ENCODE results near the gene DYSF.

Gene DYSF

DNA sequence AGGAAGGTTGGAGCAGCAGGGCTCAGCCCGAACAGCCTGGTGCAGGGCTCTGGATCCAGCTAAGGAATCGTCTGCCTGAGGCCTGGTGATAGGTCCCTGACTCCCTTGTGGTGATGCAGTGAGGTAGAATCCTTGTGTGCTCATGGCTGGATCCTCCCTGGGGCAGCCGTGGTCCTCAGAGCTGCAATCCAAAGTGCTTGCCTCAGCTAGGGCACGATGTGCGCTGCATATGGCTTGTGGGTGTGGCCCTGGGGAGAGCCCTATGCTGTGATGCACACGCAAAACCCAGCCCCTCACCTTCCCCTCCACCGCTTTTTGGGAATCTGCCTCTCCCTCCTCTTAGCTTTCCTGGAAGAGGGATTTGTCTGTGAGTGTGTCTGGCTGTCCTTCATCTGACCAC lies 142.2 kb downstream of the DYSF start:
- in situ Hi-C loops (cut with HindIII; ENCODE audit: low sequenced_read_pairs), result no loop called here

DNA sequence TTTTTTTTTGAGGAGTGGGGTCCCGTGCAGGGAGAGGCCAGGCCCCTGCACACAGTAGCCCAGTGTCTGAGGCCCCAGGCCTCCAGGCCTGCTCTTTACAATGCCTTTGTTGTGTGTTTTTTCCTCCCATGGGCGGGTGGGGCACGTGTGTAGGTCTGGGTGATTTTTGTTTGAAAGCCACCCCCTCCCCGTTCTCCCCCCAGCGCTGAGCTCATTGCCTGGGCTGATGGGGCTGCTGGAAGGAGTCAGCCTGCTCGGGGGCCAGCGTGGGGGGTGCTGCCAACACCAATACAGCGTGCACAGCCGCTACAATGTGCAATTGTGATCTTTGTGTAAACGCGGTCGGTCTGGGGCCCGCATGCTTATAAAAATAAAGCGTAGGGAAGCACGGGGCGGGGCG lies 142.7 kb downstream of the DYSF start:
- in situ Hi-C loops (cut with HindIII; ENCODE audit: low sequenced_read_pairs), result no loop called here

- in situ Hi-C loops (cut with HindIII; ENCODE audit: low sequenced_read_pairs), result no loop called here
Measured at GRCh38 chr2:71597756-71598155, 144.4 kb downstream of the DYSF start.

- in situ Hi-C loops (cut with HindIII; ENCODE audit: low sequenced_read_pairs), result no loop called here
Measured at GRCh38 chr2:71598526-71598925, 145.2 kb downstream of the DYSF start.

- in situ Hi-C loops (cut with HindIII; ENCODE audit: low sequenced_read_pairs), result no loop called here
Measured at GRCh38 chr2:71599038-71599437, 145.7 kb downstream of the DYSF start.

GRCh38 chr2:71599646-71600236 lies 146.4 kb downstream of the DYSF start:
- in situ Hi-C loops (cut with HindIII; ENCODE audit: low sequenced_read_pairs), result no loop called here

DNA sequence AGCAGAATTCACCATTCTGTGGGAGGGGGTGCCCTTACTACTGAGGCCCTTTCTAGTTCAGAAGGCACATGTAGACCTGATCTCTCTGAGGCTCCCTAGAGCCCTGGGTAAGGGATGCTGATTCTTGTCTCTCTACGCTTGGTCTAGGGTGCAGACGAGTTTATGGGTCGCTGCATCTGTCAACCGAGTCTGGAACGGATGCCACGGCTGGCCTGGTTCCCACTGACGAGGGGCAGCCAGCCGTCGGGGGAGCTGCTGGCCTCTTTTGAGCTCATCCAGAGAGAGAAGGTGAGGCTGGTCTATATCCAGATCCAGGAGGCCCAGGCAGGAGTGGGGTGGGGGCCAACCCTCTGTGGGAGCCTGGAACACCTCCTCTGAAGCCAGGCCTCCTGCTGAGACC lies 147.2 kb downstream of the DYSF start:
- in situ Hi-C loops (cut with HindIII; ENCODE audit: low sequenced_read_pairs), result no loop called here

DNA sequence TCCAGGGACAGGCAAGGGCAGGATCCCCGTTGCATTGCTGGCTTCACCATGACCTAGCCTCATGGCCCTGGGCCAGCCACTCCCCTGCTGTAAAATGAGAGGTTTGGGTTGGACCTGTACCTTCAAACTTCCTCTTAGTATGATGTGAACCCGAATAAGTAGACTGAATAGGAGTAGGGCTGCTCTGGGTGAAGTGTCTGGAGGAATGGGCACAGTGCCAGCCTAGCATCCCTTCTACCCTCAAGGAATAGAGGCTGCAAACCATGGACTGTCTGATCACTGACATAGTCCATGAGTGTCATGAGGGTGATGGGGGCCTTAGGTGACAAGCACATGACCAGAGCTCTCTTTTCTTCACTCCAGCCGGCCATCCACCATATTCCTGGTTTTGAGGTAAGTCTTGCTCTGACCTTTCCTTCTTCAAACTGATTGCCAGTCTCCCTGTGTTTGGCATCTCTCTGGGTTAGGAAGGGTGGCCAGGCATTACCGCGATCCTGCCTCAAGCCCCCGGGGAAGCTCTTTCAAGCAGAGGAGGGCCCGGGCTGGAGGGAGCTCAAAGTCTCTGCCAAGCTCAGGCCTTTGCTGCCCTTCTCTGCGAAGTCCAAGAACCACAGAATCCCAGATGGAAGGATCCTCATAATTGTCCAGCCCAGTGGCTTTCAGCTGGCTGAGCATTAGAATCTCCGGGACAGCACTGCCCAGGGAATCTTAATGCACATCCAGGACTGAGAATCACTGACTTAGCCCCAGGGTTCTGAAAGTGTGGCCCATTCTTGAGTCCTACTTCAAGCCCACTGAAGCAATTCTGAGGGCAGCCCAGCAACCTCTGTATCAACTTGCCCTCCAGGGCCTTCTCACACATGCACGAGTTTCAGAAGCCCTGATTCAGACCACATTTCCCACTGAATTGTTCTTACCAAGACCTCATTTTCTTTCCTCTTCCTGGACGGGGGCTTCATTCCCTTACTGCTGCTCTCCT lies 148.1 kb downstream of the DYSF start:
- in situ Hi-C loops (cut with HindIII; ENCODE audit: low sequenced_read_pairs), result no loop called here

DNA sequence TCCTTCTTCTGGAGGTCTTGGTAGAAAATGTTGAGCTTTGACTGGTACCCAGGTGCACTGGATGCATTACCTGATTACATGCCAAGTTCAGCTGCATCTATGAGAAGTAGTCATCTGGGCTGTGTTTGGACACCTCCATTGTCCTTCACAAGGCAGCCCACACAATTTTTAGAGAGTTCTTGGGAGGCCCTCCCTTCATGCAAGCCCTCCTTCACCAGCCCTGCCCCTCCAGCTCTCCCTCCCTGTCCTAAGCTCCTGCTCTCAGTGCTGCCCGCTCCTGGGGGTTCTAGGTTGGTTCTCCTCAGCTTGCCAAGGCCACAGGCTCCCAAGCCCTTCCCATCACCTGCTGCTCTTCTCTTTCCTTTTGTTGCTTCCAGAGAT lies 148.7 kb downstream of the DYSF start:
- in situ Hi-C loops (cut with HindIII; ENCODE audit: low sequenced_read_pairs), result no loop called here

DNA sequence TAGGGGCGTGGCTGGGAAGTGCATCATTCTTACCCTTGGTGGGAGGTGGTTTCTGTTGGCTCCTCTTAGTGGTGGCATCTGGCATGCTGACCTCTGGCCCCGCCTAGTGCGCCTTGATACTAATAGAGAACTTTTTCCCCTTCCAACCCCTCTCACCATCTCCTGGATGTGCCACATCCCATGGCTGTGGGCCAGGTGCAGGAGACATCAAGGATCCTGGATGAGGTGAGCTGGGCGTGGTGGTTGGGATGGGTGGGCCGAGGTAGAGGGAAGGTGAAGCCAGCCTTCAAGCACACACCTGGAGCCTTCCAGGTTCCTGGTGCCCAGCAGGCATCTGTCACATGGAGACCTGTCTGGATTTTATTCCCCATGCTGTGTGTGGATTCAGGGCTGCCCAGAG lies 149.2 kb downstream of the DYSF start:
- in situ Hi-C loops (cut with HindIII; ENCODE audit: low sequenced_read_pairs), result no loop called here

DNA sequence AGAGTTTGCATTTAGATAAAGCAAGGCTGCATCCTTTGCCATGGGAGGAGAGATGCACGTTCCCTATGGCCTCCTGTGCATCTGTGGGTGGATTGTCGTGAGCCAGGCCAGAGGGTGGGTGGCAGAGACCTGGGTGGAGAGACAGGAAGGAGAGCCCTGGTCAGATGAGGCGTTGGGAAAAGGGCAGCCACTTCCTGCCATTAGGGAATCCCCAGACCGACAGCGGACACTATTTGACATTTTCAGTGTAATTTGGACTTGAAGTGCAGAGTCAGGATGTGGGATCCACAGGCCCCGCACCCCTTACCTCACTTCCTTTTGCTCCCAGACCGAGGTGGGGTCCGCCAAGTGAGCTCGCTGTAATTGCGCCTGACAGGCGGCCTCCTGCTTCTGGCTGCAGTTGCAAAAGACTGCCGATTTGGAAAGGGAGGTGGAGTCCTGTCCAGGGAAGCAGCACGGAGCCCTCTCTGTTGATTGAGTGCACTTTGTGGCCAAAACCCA lies 150.0 kb downstream of the DYSF start:
- in situ Hi-C loops (cut with HindIII; ENCODE audit: low sequenced_read_pairs), result no loop called here

GRCh38 chr2:71603851-71604725 lies 150.7 kb downstream of the DYSF start:
- in situ Hi-C loops (cut with HindIII; ENCODE audit: low sequenced_read_pairs), result no loop called here

DNA sequence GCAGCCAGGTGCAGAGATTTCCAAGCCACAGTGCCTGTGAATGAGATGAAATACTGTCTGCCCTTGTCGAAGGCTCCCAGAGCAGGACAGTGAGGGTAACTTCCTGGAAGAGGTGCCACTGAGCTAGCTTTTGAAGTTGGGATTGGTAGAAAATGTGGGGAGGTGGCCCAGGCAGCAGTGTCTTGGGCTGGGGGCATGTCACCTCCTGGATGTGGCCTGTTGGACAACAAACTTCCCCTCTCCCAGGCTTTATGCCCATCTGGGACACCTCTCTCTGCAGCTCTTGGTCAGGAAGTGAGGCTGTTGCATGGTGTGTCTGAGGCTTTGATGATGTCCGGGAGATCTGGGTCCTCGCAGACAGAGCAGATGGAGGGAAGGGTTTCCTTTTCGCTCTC lies 151.4 kb downstream of the DYSF start:
- in situ Hi-C loops (cut with HindIII; ENCODE audit: low sequenced_read_pairs), result loop anchor here (5.0 kb wide), 1 partner anchor 47 kb away; no protein-coding TSS in a partner anchor

- in situ Hi-C loops (cut with HindIII; ENCODE audit: low sequenced_read_pairs), result loop anchor here (5.0 kb wide), 1 partner anchor 48 kb away; no protein-coding TSS in a partner anchor
Measured at GRCh38 chr2:71605173-71605641, 151.8 kb downstream of the DYSF start.

GRCh38 chr2:71605781-71606241 lies 152.4 kb downstream of the DYSF start:
- in situ Hi-C loops (cut with HindIII; ENCODE audit: low sequenced_read_pairs), result loop anchor here (5.0 kb wide), 1 partner anchor 49 kb away; no protein-coding TSS in a partner anchor

- in situ Hi-C loops (cut with HindIII; ENCODE audit: low sequenced_read_pairs), result loop anchor here (5.0 kb wide), 1 partner anchor 49 kb away; no protein-coding TSS in a partner anchor
Measured at GRCh38 chr2:71606244-71606643, 152.9 kb downstream of the DYSF start.

GRCh38 chr2:71607151-71607889 lies 154.0 kb downstream of the DYSF start:
- in situ Hi-C loops (cut with HindIII; ENCODE audit: low sequenced_read_pairs), result loop anchor here (5.0 kb wide), 1 partner anchor 50 kb away; no protein-coding TSS in a partner anchor

- in situ Hi-C loops (cut with HindIII; ENCODE audit: low sequenced_read_pairs), result loop anchor here (5.0 kb wide), 1 partner anchor 51 kb away; no protein-coding TSS in a partner anchor
Measured at GRCh38 chr2:71608034-71608433, 154.7 kb downstream of the DYSF start.

- in situ Hi-C loops (cut with HindIII; ENCODE audit: low sequenced_read_pairs), result loop anchor here (5.0 kb wide), 1 partner anchor 51 kb away; no protein-coding TSS in a partner anchor
Measured at GRCh38 chr2:71608441-71608840, 155.1 kb downstream of the DYSF start.

DNA sequence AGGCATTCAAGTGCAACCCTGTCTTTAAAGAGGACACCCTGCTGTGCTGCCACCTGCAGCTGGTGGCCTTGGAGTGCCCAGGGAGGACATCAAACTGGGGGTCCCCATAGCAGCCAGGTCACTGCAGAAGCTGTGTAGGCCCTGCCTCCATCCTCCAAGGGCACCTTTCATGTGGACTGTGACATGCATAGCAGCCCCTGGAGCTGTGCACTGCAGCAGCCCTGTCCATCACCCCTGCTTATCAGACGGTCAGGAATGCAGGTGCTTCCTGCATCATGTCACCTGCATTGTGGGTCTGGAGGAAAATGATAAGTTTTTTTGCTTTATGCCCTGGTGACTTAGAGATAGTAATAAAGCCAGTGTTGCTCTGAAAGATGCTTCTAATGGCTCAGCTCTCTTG lies 155.7 kb downstream of the DYSF start:
- in situ Hi-C loops (cut with HindIII; ENCODE audit: low sequenced_read_pairs), result loop anchor here (5.0 kb wide), 1 partner anchor 52 kb away; no protein-coding TSS in a partner anchor

All from endothelial cell of hepatic sinusoid (primary cell).